Tibial nerve (tissue), 4 donors: ENCODE data around the gene YY2. TPM values are rescaled to one million over a fixed set of nuclear protein-coding genes. Genes with fewer than 3 reads are reported as not detected.
"Not testable (repeated sequence)": the region's sequence is repeated elsewhere in the genome, so short reads cannot be mapped to it uniquely, and the experiment has no call there.

Experiments used
- DNase-seq, 2 donors: peaks; one replicate each; pipeline ENCODE4 v3.0.0-alpha.2; 2019; ENCODE audit warnings: low spot score in 2 of 2
- H3K27ac ChIP-seq, 4 donors: fragments of 200-600 bp; sonication (generic) in 3 of 4; one replicate each; pipeline ENCODE4 v1.5.1; 2017 to 2019; ENCODE audit warnings: mild to moderate bottlenecking in 1 of 4
- H3K27me3 ChIP-seq, 2 donors: fragments of 200-600 bp; sonication (generic) in 1 of 2; one replicate each; pipeline versions ENCODE4 v1.5.1 to v1.6.0; 2017 to 2019
- H3K36me3 ChIP-seq, 3 donors: fragments of 200-600 bp; sonication (generic); one replicate each; pipeline ENCODE4 v1.5.1; 2018 to 2019
- H3K4me1 ChIP-seq, 4 donors: fragments of 200-600 bp; sonication (generic) in 3 of 4; one replicate each; pipeline ENCODE4 v1.5.1; 2017 to 2019
- H3K4me3 ChIP-seq, 4 donors: fragments of 200-600 bp; sonication (generic) in 3 of 4; one replicate each; pipeline ENCODE4 v1.5.1; 2017 to 2019; ENCODE audit warnings: mild to moderate bottlenecking in 1 of 4, moderate library complexity in 1 of 4
- H3K9me3 ChIP-seq, 4 donors: fragments of 200-600 bp; sonication (generic) in 3 of 4; one replicate each; pipeline ENCODE4 v1.5.1; 2017 to 2019
- EP300 ChIP-seq, 2 donors: sonication (generic); formaldehyde crosslinking; IDR thresholded peaks; one replicate each; pipeline ENCODE4 v1.6.1; 2017; ENCODE audit warnings: antibody characterized with exemption in 2 of 2, mild to moderate bottlenecking in 1 of 2
- POLR2A ChIP-seq, 2 donors: fragments of 450-650 bp; IDR thresholded peaks; one replicate each; pipeline ENCODE4 v1.6.1; 2017; ENCODE audit warnings: antibody characterized with exemption in 2 of 2, mild to moderate bottlenecking in 2 of 2, moderate library complexity in 2 of 2
- WGBS, 2 donors: methylation state at CpG; one replicate each; pipeline ENCODE4 v1.1.5; 2018; 5-methylcytosine and 5-hydroxymethylcytosine counted together
- total RNA-seq, 4 donors: library from RNA; depleted of rRNA; stranded (reverse); fragments of >200 nt; gene quantifications; one replicate each; pipeline ENCODE4 v1.1.0, GENCODE V29; 2016
- TF ChIP-seq, protein P1 (sequence below), 5 experiments: fragments of 200-600 bp in 3 of 5; fragments of 450-650 bp in 2 of 5; sonication (generic) in 3 of 5; IDR thresholded peaks; one replicate each; pipeline ENCODE4 v1.5.1; 2016 to 2019; ENCODE audit warnings: antibody characterized with exemption in 5 of 5, mild to moderate bottlenecking in 3 of 5, moderate library complexity in 2 of 5

YY2 gene
- total RNA-seq, 4 donors from 2014 or later = 2.4 to 6.9 (median 3.6) TPM

DNA sequence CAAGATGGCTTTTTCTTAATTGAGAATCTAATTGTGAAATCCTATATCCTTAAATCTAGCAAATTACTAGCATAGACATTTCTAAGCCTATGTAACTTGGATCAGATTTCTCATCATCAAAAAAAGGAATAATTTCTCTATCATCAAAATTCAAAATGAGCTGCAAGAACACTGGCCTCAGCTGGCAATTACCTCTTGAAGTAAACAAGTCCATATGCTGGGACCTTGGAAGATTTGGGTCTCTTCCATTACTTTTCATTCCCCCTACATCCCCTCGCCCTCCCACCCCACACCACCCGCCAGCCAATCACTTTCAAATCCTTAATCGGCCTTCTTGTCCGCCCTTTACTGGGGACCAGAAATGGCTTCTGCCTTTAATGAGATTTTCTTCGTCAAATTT lies 39.7 kb upstream of the YY2 start:
- no peak for DNase-seq
- WGBS, 2 donors = 87 to 92% methylated on average over 5 of the region's 5 CpGs
- Histone ChIP-seq H3K9me3 (no peaks in the 10 kb centered on the region), H3K4me1 (no peaks in the 10 kb centered on the region), H3K27ac (no peak overlapping the region), H3K36me3 (no peaks in the 10 kb centered on the region), H3K27me3 (peaks cover 0 to 4% of the 10 kb centered on the region in 2 donors), H3K4me3 (no peak overlapping the region)
- TF ChIP-seq, protein P1, sequence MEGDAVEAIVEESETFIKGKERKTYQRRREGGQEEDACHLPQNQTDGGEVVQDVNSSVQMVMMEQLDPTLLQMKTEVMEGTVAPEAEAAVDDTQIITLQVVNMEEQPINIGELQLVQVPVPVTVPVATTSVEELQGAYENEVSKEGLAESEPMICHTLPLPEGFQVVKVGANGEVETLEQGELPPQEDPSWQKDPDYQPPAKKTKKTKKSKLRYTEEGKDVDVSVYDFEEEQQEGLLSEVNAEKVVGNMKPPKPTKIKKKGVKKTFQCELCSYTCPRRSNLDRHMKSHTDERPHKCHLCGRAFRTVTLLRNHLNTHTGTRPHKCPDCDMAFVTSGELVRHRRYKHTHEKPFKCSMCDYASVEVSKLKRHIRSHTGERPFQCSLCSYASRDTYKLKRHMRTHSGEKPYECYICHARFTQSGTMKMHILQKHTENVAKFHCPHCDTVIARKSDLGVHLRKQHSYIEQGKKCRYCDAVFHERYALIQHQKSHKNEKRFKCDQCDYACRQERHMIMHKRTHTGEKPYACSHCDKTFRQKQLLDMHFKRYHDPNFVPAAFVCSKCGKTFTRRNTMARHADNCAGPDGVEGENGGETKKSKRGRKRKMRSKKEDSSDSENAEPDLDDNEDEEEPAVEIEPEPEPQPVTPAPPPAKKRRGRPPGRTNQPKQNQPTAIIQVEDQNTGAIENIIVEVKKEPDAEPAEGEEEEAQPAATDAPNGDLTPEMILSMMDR (IDR thresholded peaks at IDR 0.05) = no peak
- TF ChIP-seq POLR2A (IDR thresholded peaks at IDR 0.05) (no peak), EP300 (IDR thresholded peaks at IDR 0.05) (no peak)

DNA sequence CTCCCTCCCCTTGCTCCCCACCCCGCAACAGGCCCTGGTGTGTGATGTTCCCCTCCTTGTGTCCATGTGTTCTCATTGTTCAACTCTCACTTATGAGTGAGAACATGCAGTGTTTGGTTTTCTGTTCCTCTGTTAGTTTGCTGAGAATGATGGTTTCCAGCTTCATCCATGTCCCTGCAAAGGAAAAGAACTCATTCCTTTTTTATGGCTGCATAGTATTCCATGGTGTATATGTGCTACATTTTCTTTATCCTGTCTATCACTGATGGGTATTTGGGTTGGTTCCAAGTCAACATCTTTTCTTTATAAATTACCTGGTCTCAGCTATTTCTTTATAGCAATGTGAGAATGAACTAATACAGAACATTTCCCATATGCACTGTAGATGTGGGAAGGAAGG lies 35.6 kb upstream of the YY2 start:
- not testable (repeated sequence) for H3K27me3 ChIP-seq, H3K36me3 ChIP-seq, H3K4me1 ChIP-seq, H3K9me3 ChIP-seq, H3K27ac ChIP-seq, DNase-seq, H3K4me3 ChIP-seq
- 79 to 90% methylated on average over 1 of the region's 1 CpG for WGBS, 2 donors

DNA sequence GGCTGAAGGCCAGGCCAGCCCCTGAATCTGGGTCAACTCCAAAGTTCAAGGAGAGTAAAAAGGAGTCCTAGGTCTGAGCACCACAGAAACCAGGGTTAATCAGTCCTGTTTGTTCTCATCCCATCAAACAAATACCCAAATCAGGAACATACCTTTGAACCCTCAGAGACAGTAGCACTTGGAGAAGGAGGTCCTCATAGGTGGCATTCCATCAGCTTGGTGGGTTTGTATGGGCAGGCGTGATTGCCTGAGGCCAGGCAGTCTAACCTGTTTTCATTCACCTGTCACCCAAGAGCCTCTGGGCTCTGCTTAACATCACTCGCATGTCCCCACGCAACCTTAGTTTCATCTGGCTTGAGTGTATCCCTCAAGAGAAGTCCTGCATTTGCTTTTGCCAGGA lies 33.9 kb upstream of the YY2 start:
- DNase-seq = no peak
- WGBS, 2 donors = 82 to 94% methylated on average over 3 of the region's 3 CpGs
- no peaks in the 10 kb centered on the region for H3K9me3 ChIP-seq
- TF ChIP-seq EP300 (IDR thresholded peaks at IDR 0.05) = no peak
- H3K36me3 ChIP-seq = no peaks in the 10 kb centered on the region
- H3K27me3 ChIP-seq = no peaks in the 10 kb centered on the region
- no peak overlapping the region for H3K27ac ChIP-seq
- no peak overlapping the region for H3K4me3 ChIP-seq
- no peaks in the 10 kb centered on the region for H3K4me1 ChIP-seq

DNA sequence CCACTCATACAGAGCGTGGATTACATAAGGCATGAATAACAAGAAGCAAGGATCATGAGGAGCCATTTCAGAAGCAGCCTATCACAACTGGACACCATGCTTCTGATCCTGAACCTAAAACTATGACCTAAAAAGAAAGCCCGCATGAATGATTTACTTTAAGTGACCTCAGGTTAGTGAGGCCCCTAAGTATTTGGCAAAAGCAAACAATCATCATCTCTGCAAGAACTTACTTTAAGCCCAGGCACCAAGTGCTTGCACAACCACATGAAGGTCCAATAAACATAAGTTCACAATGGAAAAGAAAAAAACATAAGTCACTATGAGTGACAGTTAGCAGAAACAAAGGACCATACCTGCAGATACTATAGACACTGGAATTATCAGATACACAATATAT lies 24.3 kb upstream of the YY2 start:
- H3K4me3 ChIP-seq = no peak overlapping the region
- H3K27me3 ChIP-seq = peaks cover 0 to 5% of the 10 kb centered on the region in 2 donors
- no peaks in the 10 kb centered on the region for H3K9me3 ChIP-seq
- no peaks in the 10 kb centered on the region for H3K4me1 ChIP-seq
- no peaks in the 10 kb centered on the region for H3K36me3 ChIP-seq
- no peak overlapping the region for H3K27ac ChIP-seq
- no peak for DNase-seq
- no peak for TF ChIP-seq EP300 (IDR thresholded peaks at IDR 0.05)
- TF ChIP-seq, protein P1 (IDR thresholded peaks at IDR 0.05) = no peak
- TF ChIP-seq POLR2A (IDR thresholded peaks at IDR 0.05) = no peak
- WGBS, 2 donors = 75 to 83% methylated on average over 2 of the region's 2 CpGs

DNA sequence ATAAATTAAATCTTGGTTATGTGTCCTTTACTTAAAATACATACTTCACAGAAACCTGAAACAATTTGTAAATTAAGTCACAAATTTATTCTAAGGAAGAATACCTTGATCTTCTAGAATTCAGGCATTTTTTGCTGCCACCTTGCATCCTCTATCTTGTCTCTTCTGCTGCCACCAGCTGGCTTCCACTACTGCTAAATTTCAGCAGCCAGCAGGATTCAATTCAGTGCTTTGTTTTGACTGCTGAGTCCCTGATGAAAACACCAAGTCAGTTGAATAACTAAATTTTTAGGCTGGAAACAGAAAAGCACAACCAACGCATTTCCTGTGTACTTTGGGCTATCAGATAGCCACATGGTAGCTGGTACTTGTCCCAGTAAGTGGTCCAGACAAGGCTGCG lies 18.7 kb upstream of the YY2 start:
- no peak for DNase-seq
- no peaks in the 10 kb centered on the region for H3K36me3 ChIP-seq
- peaks cover 0 to 11% (median 0%) of the 10 kb centered on the region in 4 donors for H3K4me1 ChIP-seq
- H3K27me3 ChIP-seq = peaks cover 0 to 3% of the 10 kb centered on the region in 2 donors
- TF ChIP-seq, protein P1 (IDR thresholded peaks at IDR 0.05) = no peak
- TF ChIP-seq POLR2A (IDR thresholded peaks at IDR 0.05) = no peak
- no peak for TF ChIP-seq EP300 (IDR thresholded peaks at IDR 0.05)
- no peaks in the 10 kb centered on the region for H3K9me3 ChIP-seq
- WGBS, 2 donors = 54 to 58% methylated on average over 2 of the region's 2 CpGs
- H3K27ac ChIP-seq = no peak overlapping the region
- H3K4me3 ChIP-seq = no peak overlapping the region

DNA sequence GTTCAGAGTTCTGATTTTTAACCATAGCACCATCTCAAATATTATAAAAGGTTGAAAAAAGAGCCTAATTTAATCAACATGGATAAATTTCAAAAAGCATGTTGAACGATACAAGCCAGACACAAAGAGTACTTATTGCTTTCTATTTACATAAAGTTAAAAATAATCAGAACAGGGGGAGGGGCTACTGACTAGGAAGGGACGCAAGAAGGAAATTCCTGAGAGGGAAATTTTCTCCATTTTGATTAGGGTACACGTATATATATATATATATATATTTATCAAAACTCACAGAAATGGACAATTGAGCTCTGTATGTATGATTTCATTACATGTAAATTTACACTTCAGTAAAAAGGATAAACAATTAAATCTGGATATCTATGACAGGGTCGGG lies 16.9 kb upstream of the YY2 start:
- Histone ChIP-seq H3K9me3 (no peaks in the 10 kb centered on the region), H3K4me3 (peak overlapping the region; percentile 53 to 78 (median 58)), H3K4me1 (peaks cover 0 to 12% (median 0%) of the 10 kb centered on the region in 4 donors), H3K36me3 (peaks cover 0 to under 1% (median 0%) of the 10 kb centered on the region in 3 donors), H3K27ac (peak overlapping the region; percentile 23 to 87 (median 72)), H3K27me3 (peaks cover 0 to 3% of the 10 kb centered on the region in 2 donors)
- WGBS, 2 donors = 1 to 33% methylated on average over 4 of the region's 4 CpGs
- DNase-seq = no peak
- TF ChIP-seq EP300 (IDR thresholded peaks at IDR 0.05) (no peak), POLR2A (IDR thresholded peaks at IDR 0.05) (no peak)
- TF ChIP-seq, protein P1 (IDR thresholded peaks at IDR 0.05) = no peak
